Thoracic aorta (tissue), 2 donors: ENCODE measurements around the gene EFCAB10. TPM values are rescaled to one million over a fixed set of nuclear protein-coding genes. Genes with fewer than 3 reads are reported as not detected.

ENCODE experiments used
- ATAC-seq: fragments of 150-250 bp; one replicate; pipeline ENCODE4 v1.8.0; 2017; ENCODE audit warnings: low read depth; ENCODE audit not compliant: insufficient number of reproducible peaks, low FRiP score
- DNase-seq: peaks from one replicate; pipeline ENCODE4 v3.0.0-alpha.2; 2020; ENCODE audit warnings: low spot score
- H3K27ac ChIP-seq, 2 donors: fragments of 200-600 bp; sonication (generic); 1 replicate in 1 of 2; 2 replicates in 1 of 2; pipeline ENCODE4 v1.5.1; 2016; ENCODE audit warnings: mild to moderate bottlenecking in 2 of 2, moderate library complexity in 2 of 2
- H3K27me3 ChIP-seq: fragments of 200-600 bp; sonication (generic); replicated peaks from 2 replicates; pipeline ENCODE4 v1.6.0; 2016; ENCODE audit warnings: mild to moderate bottlenecking; ENCODE audit not compliant: insufficient read depth
- H3K36me3 ChIP-seq: fragments of 200-600 bp; sonication (generic); one replicate; pipeline ENCODE4 v1.5.1; 2016
- H3K4me1 ChIP-seq, 2 donors: fragments of 200-600 bp; sonication (generic); 1 replicate in 1 of 2; 2 replicates in 1 of 2; pipeline versions ENCODE4 v1.5.1 to v1.6.0; 2016; ENCODE audit warnings: low read depth in 2 of 2, mild to moderate bottlenecking in 1 of 2; ENCODE audit not compliant: control insufficient read depth in 1 of 2
- H3K4me3 ChIP-seq: fragments of 200-600 bp; sonication (generic); 2 replicates; pipeline ENCODE4 v1.5.1; 2016; ENCODE audit warnings: mild to moderate bottlenecking
- H3K9me3 ChIP-seq: fragments of 200-600 bp; sonication (generic); 2 replicates; pipeline ENCODE4 v1.5.1; 2016
- CTCF ChIP-seq: fragments of 200-600 bp; sonication (generic); IDR thresholded peaks from one replicate; pipeline ENCODE4 v1.5.1; 2019; ENCODE audit warnings: antibody characterized with exemption
- total RNA-seq, 2 donors: library from RNA; depleted of rRNA; stranded (reverse); fragments of >200 nt; gene quantifications; one replicate each; pipeline versions ENCODE4 v1.1.0 to v1.2.3, GENCODE V29; 2016

The EFCAB10 gene
- total RNA-seq = not detected

GRCh38 chr7:105581066-105581811 is at the start of gene EFCAB10:
Gene EFCAB10, minus strand, starts transcription at chr7:105581493. Its CDS starts 30 bp downstream, at chr7:105581463.
- no peak for DNase-seq
- peak within 1 kb of the TSS; percentile 47 for H3K4me3 ChIP-seq
- TF ChIP-seq CTCF = no peak
- no peaks in the 10 kb centered on the region for H3K9me3 ChIP-seq
- H3K27me3 ChIP-seq = no peaks in the 10 kb centered on the region
- no peak within 1 kb of the TSS for H3K27ac ChIP-seq
- ATAC-seq = no peak
- H3K36me3 ChIP-seq = no peaks in the 10 kb centered on the region
- peaks cover 0 to 8% of the 10 kb centered on the region in 2 donors for H3K4me1 ChIP-seq

GRCh38 chr7:105625986-105626385 is 44.7 kb upstream of the EFCAB10 start:
- Histone ChIP-seq H3K9me3 (no peaks in the 10 kb centered on the region), H3K27ac (no peak overlapping the region), H3K4me3 (no peak overlapping the region), H3K27me3 (no peaks in the 10 kb centered on the region), H3K36me3 (peaks cover 8% of the 10 kb centered on the region), H3K4me1 (no peaks in the 10 kb centered on the region)
- DNase-seq = no peak
- ATAC-seq = no peak
- no peak for TF ChIP-seq CTCF

GRCh38 chr7:105623906-105624305 is 42.6 kb upstream of the EFCAB10 start:
- no peak for TF ChIP-seq CTCF
- peaks cover 8% of the 10 kb centered on the region for H3K36me3 ChIP-seq
- no peak overlapping the region for H3K4me3 ChIP-seq
- no peaks in the 10 kb centered on the region for H3K27me3 ChIP-seq
- ATAC-seq (no peak), DNase-seq (no peak)
- H3K4me1 ChIP-seq = no peaks in the 10 kb centered on the region
- H3K27ac ChIP-seq = no peak overlapping the region
- no peaks in the 10 kb centered on the region for H3K9me3 ChIP-seq

- H3K27me3 ChIP-seq = no peaks in the 10 kb centered on the region
- H3K4me3 ChIP-seq = no peak overlapping the region
- no peaks in the 10 kb centered on the region for H3K4me1 ChIP-seq
- no peak for TF ChIP-seq CTCF
- H3K27ac ChIP-seq = no peak overlapping the region
- DNase-seq = no peak
- H3K9me3 ChIP-seq = no peaks in the 10 kb centered on the region
- H3K36me3 ChIP-seq = peaks cover 8% of the 10 kb centered on the region
- no peak for ATAC-seq
Observed at GRCh38 chr7:105623378-105623777, 42.1 kb upstream of the EFCAB10 start.

GRCh38 chr7:105622106-105622731 is 40.9 kb upstream of the EFCAB10 start:
- DNase-seq = no peak
- Histone ChIP-seq H3K36me3 (peaks cover 16% of the 10 kb centered on the region), H3K27ac (no peak overlapping the region), H3K27me3 (no peaks in the 10 kb centered on the region), H3K4me3 (no peak overlapping the region), H3K4me1 (no peaks in the 10 kb centered on the region), H3K9me3 (no peaks in the 10 kb centered on the region)
- TF ChIP-seq CTCF = no peak
- no peak for ATAC-seq
